DOHH2 (cell line): ENCODE results near the gene AFAP1.

ENCODE experiments used
- EZH2phosphoT487 ChIP-seq: fragments of 200-600 bp; sonication (generic); IDR thresholded peaks from 2 replicates; pipeline ENCODE4 v1.6.1; 2017; ENCODE audit warnings: borderline replicate concordance, mild to moderate bottlenecking, antibody characterized with exemption, low read length, moderate library complexity, mixed read lengths
- TF ChIP-seq, protein P1 (sequence below): fragments of 200-600 bp; sonication (generic); IDR thresholded peaks from one replicate; pipeline ENCODE4 v1.5.1; 2014; ENCODE audit warnings: antibody characterized with exemption, mild to moderate bottlenecking, low read depth, low read length; ENCODE audit not compliant: poor library complexity, severe bottlenecking

DNA sequence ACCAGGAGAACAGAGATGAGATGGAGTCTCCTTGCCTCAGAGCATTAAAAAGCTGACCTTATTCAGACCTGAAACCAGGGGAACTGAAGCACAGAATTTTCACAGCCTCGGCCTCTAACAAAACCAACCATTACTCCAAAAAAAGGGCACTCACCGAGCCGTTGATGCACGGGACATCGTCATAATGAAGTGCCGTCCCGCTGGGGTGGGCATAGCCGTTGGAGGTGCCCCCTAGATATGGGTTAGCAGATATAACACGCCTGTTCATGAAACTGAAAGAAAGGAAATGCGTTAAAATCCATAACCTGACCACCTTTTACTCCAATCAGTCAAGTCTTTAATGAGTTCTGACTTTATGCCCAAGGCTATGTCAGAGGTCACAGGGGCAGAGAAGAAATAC, 153.6 kb downstream of the AFAP1 start:
- TF ChIP-seq, protein P1, sequence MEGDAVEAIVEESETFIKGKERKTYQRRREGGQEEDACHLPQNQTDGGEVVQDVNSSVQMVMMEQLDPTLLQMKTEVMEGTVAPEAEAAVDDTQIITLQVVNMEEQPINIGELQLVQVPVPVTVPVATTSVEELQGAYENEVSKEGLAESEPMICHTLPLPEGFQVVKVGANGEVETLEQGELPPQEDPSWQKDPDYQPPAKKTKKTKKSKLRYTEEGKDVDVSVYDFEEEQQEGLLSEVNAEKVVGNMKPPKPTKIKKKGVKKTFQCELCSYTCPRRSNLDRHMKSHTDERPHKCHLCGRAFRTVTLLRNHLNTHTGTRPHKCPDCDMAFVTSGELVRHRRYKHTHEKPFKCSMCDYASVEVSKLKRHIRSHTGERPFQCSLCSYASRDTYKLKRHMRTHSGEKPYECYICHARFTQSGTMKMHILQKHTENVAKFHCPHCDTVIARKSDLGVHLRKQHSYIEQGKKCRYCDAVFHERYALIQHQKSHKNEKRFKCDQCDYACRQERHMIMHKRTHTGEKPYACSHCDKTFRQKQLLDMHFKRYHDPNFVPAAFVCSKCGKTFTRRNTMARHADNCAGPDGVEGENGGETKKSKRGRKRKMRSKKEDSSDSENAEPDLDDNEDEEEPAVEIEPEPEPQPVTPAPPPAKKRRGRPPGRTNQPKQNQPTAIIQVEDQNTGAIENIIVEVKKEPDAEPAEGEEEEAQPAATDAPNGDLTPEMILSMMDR, result no peak
- no peak for TF ChIP-seq EZH2phosphoT487
